GM12891 (cell line): Measurements from ENCODE around the gene NMT2.

Experiments
- DNase-seq: peaks from one replicate; pipeline ENCODE4 v3.0.0; 2011; ENCODE audit warnings: low spot score; ENCODE audit not compliant: insufficient read length
- FAIRE-seq: peaks from 2 replicates; lab custom pipeline; 2011; peaks lifted over from hg19 to GRCh38; lab: Jason Lieb, UNC
- PAX5 ChIP-seq: IDR thresholded peaks from 2 replicates; pipeline ENCODE4 v1.6.1; 2011; ENCODE audit warnings: low read length, moderate library complexity, mild to moderate bottlenecking; ENCODE audit not compliant: insufficient read depth, severe bottlenecking
- POLR2A ChIP-seq: IDR thresholded peaks from 2 replicates; pipeline ENCODE4 v1.6.1; 2011; ENCODE audit warnings: low read depth, low read length, control low read depth
- POLR2AphosphoS5 ChIP-seq: IDR thresholded peaks from 2 replicates; pipeline ENCODE4 v1.6.1; 2011; ENCODE audit warnings: low read depth, low read length, control low read depth
- POU2F2 ChIP-seq: IDR thresholded peaks from 2 replicates; pipeline ENCODE4 v1.6.1; 2011; ENCODE audit warnings: low read depth, mild to moderate bottlenecking, control low read depth, low read length, moderate library complexity
- SPI1 ChIP-seq: IDR thresholded peaks from 2 replicates; pipeline ENCODE4 v1.6.1; 2011; ENCODE audit warnings: low read depth, low read length, control low read depth
- TAF1 ChIP-seq: IDR thresholded peaks from 2 replicates; pipeline ENCODE4 v1.6.1; 2011; ENCODE audit warnings: low read depth, low read length, control low read depth

NMT2 gene

DNA sequence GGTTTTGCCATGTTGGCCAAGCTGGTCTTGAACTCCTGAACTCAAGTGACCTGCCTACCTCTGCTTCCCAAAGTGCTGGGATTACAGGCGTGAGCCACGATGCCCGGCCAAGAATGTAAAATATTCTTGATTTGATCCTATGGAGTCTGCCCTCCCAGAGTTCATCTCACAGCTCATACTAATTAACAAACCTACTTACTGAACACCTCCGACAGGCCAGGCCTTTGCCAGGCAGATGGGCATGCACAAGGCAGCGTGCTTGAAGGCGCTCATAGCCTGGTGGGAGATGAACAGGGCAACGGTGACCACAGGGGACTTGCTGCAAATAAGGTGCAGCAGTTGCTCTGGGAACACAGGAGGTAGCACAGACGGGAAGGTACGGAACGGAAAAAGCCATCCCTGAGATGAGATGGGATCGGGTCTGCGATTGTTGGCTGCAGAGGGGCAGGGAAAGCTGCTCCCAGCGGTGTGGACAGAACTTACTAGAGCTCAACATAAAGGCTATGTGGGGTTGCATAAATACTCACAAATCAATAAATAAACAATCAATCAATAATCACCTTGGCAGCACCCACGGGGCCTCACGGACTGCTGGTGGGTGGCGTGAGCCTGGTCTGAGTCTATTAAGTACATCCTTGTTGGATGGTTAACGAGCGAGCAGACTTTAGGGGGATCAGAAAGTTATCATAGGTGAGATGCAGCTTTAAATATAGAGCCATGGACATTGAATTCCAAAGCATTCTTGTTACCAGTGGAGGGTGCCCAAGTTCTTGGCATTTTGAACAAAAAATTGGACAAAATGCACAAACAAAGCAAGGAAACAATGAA lies 84.6 kb downstream of the NMT2 start:
- TF ChIP-seq POU2F2 (no peak), POLR2AphosphoS5 (no peak), POLR2A (no peak), SPI1 (no peak), PAX5 (no peak), TAF1 (no peak)
- FAIRE-seq, result no peak
- no peak for DNase-seq

DNA sequence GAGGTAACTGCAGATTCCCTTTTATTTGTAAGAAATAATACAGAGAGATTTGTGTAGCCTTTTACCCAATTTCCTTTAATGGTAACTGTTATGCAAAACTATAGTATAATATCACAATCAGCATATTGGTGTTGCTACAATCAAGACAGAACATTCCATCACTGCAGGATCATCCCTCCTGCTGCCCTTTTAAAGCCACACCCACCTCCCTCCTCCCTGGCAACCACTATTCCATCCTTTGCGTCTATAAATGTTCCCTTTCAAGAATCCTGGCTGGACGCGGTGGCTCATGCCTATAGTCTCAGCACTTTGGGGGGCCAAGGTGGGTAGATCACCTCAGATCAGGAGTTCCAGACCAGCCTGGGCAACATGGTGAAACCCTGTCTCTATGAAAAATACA lies 93.1 kb downstream of the NMT2 start:
- TF ChIP-seq SPI1, result no peak
- TF ChIP-seq PAX5, result no peak
- TF ChIP-seq TAF1, result no peak
- no peak for TF ChIP-seq POLR2A
- no peak for TF ChIP-seq POLR2AphosphoS5
- no peak for TF ChIP-seq POU2F2
- DNase-seq, result no peak
- no peak for FAIRE-seq

DNA sequence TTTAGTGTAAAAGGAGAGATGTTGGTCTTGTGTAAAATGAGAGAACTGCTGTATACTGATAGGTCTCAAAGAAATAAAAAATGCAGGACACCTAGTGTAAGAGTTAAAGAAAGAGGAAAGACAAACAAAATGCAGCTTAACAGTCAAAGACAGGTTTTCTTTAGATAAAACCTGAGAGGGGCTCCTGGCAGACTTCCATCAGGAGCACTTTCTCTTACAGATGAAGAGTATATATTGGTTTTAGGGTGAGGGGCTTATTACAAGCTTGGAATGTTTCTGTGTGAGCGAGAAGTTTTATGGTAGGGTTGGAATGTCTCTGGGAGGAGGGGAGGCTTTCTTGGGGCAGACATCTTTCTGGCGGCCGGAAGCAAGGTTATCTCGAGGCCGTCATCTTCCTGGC lies 96.1 kb downstream of the NMT2 start:
- TF ChIP-seq SPI1 (no peak), POLR2AphosphoS5 (no peak), POLR2A (no peak), POU2F2 (no peak), TAF1 (no peak), PAX5 (no peak)
- DNase-seq, result no peak
- no peak for FAIRE-seq

DNA sequence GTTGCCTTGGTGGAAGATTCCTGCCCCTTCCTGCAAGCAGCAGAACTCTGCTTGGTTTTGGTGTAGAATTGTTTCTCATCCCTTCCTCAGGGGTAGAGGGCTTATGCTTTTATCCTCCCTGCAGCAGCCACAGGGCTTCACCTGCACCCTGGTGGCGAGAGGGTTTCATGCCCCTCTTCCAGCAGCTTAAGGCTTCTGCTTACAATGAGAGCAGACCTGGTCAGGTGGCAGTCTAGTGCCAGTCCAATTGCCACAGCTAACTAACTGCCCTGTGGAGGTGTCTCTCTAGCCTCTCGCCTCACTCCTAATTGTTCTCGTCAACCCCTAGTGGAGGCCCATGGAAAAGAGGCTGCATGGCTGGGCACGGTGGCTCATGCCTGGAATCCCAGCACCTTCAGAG lies 99.3 kb downstream of the NMT2 start:
- DNase-seq, result no peak
- FAIRE-seq, result no peak
- TF ChIP-seq POU2F2, result no peak
- no peak for TF ChIP-seq TAF1
- no peak for TF ChIP-seq POLR2AphosphoS5

DNA sequence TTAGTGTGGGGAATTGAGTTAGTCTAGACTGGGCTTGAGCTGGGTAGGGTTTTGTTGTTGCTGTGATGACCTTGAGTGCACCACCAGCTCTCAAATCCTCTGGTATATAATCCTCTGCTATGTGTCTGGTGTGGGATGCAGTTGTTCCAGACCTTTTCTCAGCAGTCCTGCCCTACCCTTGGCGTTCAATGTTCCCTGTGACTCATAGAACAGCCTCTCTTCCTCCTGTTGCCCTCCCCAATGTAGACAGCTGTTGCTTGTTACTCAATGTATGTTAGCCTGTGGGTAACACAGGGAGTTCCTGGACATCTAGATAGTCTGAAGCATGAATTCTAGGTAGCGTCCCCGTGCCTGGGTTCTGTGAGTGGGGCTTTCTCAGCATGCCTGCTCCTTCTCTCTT lies 99.7 kb downstream of the NMT2 start:
- no peak for TF ChIP-seq TAF1
- TF ChIP-seq POLR2AphosphoS5, result no peak
- no peak for TF ChIP-seq SPI1
- TF ChIP-seq POU2F2, result no peak
- no peak for TF ChIP-seq POLR2A
- TF ChIP-seq PAX5, result no peak
- no peak for FAIRE-seq
- DNase-seq, result no peak

DNA sequence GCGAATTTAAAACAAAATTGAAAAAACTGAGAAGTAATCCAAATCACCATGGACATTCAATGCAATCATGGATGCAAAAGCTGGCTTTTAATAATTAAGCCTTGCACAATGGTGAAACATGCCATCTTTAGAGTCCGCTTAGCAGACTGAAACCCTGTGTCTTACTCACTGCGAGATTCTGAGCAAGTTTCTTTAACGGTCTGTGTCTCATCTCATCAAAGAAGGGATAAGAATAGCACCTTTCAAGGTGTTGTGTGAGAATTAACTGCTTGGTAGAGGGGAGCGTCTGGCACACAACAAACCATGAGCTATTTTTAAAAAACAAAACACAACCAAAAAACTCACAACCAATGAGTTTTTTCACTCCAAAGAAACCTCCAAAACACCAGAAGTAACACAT lies 101.3 kb downstream of the NMT2 start:
- TF ChIP-seq SPI1, result no peak
- no peak for FAIRE-seq

DNA sequence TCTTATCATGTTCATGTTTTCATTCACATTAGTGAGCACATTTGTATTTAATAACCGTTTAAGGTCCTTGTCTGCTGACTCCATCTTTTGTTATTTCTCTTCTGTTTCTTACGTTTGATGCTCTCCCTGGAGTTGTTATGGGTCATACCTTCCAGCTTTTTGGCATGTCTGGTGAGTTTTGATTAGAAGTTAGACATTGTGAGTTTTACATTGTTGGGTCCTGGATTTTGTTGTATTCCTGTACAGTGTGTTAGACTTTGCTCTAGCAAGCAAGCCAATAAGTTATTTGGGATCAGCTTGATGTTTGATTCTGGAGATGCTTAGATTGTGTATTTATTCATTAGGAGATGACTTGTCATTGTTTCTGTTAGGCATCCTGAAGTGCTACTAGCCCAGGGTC lies 107.9 kb downstream of the NMT2 start:
- no peak for TF ChIP-seq SPI1
- no peak for TF ChIP-seq PAX5
- no peak for TF ChIP-seq TAF1
- TF ChIP-seq POLR2AphosphoS5, result no peak
- no peak for TF ChIP-seq POLR2A
- no peak for TF ChIP-seq POU2F2
- no peak for DNase-seq
- FAIRE-seq, result no peak

More for the DNA sequence above, 101.3 kb downstream of the NMT2 start:
- DNase-seq, result no peak

DNA sequence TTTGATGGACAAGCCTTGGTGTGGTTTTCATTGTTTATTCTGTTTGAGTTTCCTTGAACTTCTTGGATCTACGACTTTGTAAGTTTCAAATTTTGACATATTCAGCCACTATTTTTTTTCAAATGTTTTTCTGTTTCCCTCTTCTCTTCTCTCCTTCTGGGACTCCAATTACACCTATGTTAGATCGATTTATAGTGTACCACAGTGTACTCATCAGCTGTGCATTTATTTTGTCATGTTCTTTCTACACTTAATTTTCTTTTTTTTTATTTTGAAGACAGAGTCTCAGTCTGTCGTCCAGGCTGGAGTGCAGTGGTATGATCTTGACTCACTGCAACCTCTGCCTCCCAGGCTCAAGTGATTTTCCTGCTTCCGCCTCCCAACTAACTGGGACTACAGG lies 108.6 kb downstream of the NMT2 start:
- no peak for FAIRE-seq
- no peak for DNase-seq
- TF ChIP-seq POLR2A (no peak), POLR2AphosphoS5 (no peak), SPI1 (no peak), POU2F2 (no peak), TAF1 (no peak), PAX5 (no peak)

DNA sequence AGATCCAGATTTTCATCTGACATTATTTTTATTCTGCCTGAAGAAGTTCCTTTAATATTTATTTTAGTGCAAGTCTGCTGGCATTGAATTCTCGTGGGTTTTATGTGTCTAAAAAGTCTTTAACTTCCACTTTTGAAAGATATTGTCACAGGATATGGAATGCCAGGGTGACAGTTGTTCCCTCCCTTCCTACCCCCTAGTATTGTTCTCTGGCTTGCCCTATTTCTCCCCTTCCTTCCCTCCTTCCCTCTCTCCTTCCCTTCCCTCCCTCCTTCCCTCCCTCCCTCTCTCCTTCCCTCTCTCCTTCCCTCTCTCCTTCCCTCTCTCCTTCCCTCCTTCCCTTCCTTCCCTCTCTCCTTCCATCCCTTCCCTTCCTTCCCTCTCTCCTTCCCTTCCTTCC lies 109.8 kb downstream of the NMT2 start:
- FAIRE-seq (no peak), DNase-seq (no peak)
- no peak for TF ChIP-seq TAF1
